Endothelial cell (in vitro differentiated cells): ENCODE data around the gene GALNT7. TPM values are rescaled to one million over a fixed set of nuclear protein-coding genes. Genes with fewer than 3 reads are reported as not detected.

Experiments used
- DNase-seq: peaks from one replicate; pipeline ENCODE4 v3.0.0; 2021; ENCODE audit warnings: low spot score
- H3K27ac Mint-ChIP-seq: one replicate; pipeline ENCODE4 v1.8.0; 2021; ENCODE audit warnings: mixed read lengths, inconsistent platforms; ENCODE audit not compliant: unreplicated experiment
- H3K27me3 Mint-ChIP-seq: one replicate; pipeline ENCODE4 v1.8.0; 2021; ENCODE audit warnings: mild to moderate bottlenecking, moderate library complexity, mixed read lengths, inconsistent platforms; ENCODE audit not compliant: unreplicated experiment
- H3K36me3 Mint-ChIP-seq: one replicate; pipeline ENCODE4 v1.8.0; 2021; ENCODE audit warnings: mild to moderate bottlenecking, low read depth, mixed read lengths, inconsistent platforms; ENCODE audit not compliant: unreplicated experiment
- H3K4me1 Mint-ChIP-seq: one replicate; pipeline ENCODE4 v1.8.0; 2021; ENCODE audit warnings: mild to moderate bottlenecking, mixed read lengths, inconsistent platforms; ENCODE audit not compliant: unreplicated experiment
- H3K4me3 Mint-ChIP-seq: one replicate; pipeline ENCODE4 v1.8.0; 2021; ENCODE audit warnings: mild to moderate bottlenecking, mixed read lengths, inconsistent platforms; ENCODE audit not compliant: unreplicated experiment
- H3K9me3 Mint-ChIP-seq: one replicate; pipeline ENCODE4 v1.8.0; 2021; ENCODE audit warnings: mixed read lengths, inconsistent platforms; ENCODE audit not compliant: unreplicated experiment
- CTCF ChIP-seq: fragments of 200-600 bp; sonication (generic); IDR thresholded peaks from one replicate; pipeline ENCODE4 v1.5.0; 2021; ENCODE audit warnings: antibody characterized with exemption; ENCODE audit not compliant: unreplicated experiment
- total RNA-seq: library from RNA; stranded (reverse); fragmentation: NEBNext Ultra II Directional; extraction: Animal tissue kit (Norgen Biotek cat#: 25700); gene quantifications from one replicate; pipeline ENCODE4 v1.2.1, GENCODE V29; 2021; ENCODE audit not compliant: unreplicated experiment

GALNT7 gene
- total RNA-seq, 1 donor from 2014 or later, result 80.9 TPM

GRCh38 chr4:173267711-173268110 lies 99.1 kb downstream of the GALNT7 start:
- peak overlapping the region; percentile 36 for H3K27ac Mint-ChIP-seq
- H3K4me3 Mint-ChIP-seq, result no peak overlapping the region
- no peak for DNase-seq
- H3K36me3 Mint-ChIP-seq, result peaks cover 4% of the 10 kb centered on the region
- peaks cover 19% of the 10 kb centered on the region for H3K4me1 Mint-ChIP-seq
- no peaks in the 10 kb centered on the region for H3K9me3 Mint-ChIP-seq
- TF ChIP-seq CTCF, result no peak
- no peaks in the 10 kb centered on the region for H3K27me3 Mint-ChIP-seq

- no peaks in the 10 kb centered on the region for H3K9me3 Mint-ChIP-seq
- H3K4me1 Mint-ChIP-seq, result peaks cover 14% of the 10 kb centered on the region
- H3K27ac Mint-ChIP-seq, result no peak overlapping the region
- H3K4me3 Mint-ChIP-seq, result no peak overlapping the region
- no peak for TF ChIP-seq CTCF
- DNase-seq, result no peak
- peaks cover 10% of the 10 kb centered on the region for H3K36me3 Mint-ChIP-seq
- H3K27me3 Mint-ChIP-seq, result no peaks in the 10 kb centered on the region
Measured at GRCh38 chr4:173269280-173269679, 100.7 kb downstream of the GALNT7 start.

GRCh38 chr4:173270312-173271027 lies 101.9 kb downstream of the GALNT7 start:
- no peak for DNase-seq
- TF ChIP-seq CTCF, result no peak
- Mint-ChIP-seq H3K4me1 (peaks cover 3% of the 10 kb centered on the region), H3K36me3 (peaks cover 19% of the 10 kb centered on the region), H3K27me3 (no peaks in the 10 kb centered on the region), H3K4me3 (no peak overlapping the region), H3K9me3 (no peaks in the 10 kb centered on the region), H3K27ac (no peak overlapping the region)

- no peak for DNase-seq
- no peak overlapping the region for H3K4me3 Mint-ChIP-seq
- TF ChIP-seq CTCF, result no peak
- H3K27me3 Mint-ChIP-seq, result no peaks in the 10 kb centered on the region
- H3K9me3 Mint-ChIP-seq, result no peaks in the 10 kb centered on the region
- H3K4me1 Mint-ChIP-seq, result no peaks in the 10 kb centered on the region
- H3K27ac Mint-ChIP-seq, result no peak overlapping the region
- peaks cover 19% of the 10 kb centered on the region for H3K36me3 Mint-ChIP-seq
Measured at GRCh38 chr4:173272314-173272713, 103.7 kb downstream of the GALNT7 start.

GRCh38 chr4:173272996-173273395 lies 104.4 kb downstream of the GALNT7 start:
- no peaks in the 10 kb centered on the region for H3K4me1 Mint-ChIP-seq
- no peak overlapping the region for H3K27ac Mint-ChIP-seq
- H3K36me3 Mint-ChIP-seq, result peaks cover 16% of the 10 kb centered on the region
- no peaks in the 10 kb centered on the region for H3K27me3 Mint-ChIP-seq
- DNase-seq, result no peak
- no peaks in the 10 kb centered on the region for H3K9me3 Mint-ChIP-seq
- TF ChIP-seq CTCF, result no peak
- no peak overlapping the region for H3K4me3 Mint-ChIP-seq
